HG03045 (cell line): ENCODE results near the gene WDR37.

ENCODE experiments used
- ATAC-seq: cut with Tn5 transposase; IDR thresholded peaks from one replicate; pipeline ENCODE4 v1.9.1; 2021; ENCODE audit warnings: mild to moderate bottlenecking, moderate library complexity; ENCODE audit not compliant: unreplicated experiment

Gene WDR37

GRCh38 chr10:1166101-1166827, 110.1 kb downstream of the WDR37 start:
- ATAC-seq, result no peak

GRCh38 chr10:1166828-1167275, 110.7 kb downstream of the WDR37 start:
- no peak for ATAC-seq

- no peak for ATAC-seq
Measured at GRCh38 chr10:1168763-1169162, 112.6 kb downstream of the WDR37 start.

GRCh38 chr10:1169186-1169885, 113.2 kb downstream of the WDR37 start:
- no peak for ATAC-seq

GRCh38 chr10:1169981-1170866, 114.0 kb downstream of the WDR37 start:
- ATAC-seq, result no peak

- ATAC-seq, result no peak
Measured at GRCh38 chr10:1170867-1171180, 114.6 kb downstream of the WDR37 start.

- ATAC-seq, result no peak
Measured at GRCh38 chr10:1171182-1171581, 115.0 kb downstream of the WDR37 start.

- ATAC-seq, result no peak
Measured at GRCh38 chr10:1171586-1171985, 115.4 kb downstream of the WDR37 start.

- no peak for ATAC-seq
Measured at GRCh38 chr10:1172256-1172984, 116.2 kb downstream of the WDR37 start.

GRCh38 chr10:1173091-1173490, 116.9 kb downstream of the WDR37 start:
- ATAC-seq, result no peak

- ATAC-seq, result no peak
Measured at GRCh38 chr10:1174022-1174421, 117.8 kb downstream of the WDR37 start.

- ATAC-seq, result no peak
Measured at GRCh38 chr10:1175956-1176565, 119.9 kb downstream of the WDR37 start.

- ATAC-seq, result no peak
Measured at GRCh38 chr10:1177936-1178335, 121.8 kb downstream of the WDR37 start.

- no peak for ATAC-seq
Measured at GRCh38 chr10:1178506-1178905, 122.3 kb downstream of the WDR37 start.

GRCh38 chr10:1179346-1180070, 123.3 kb downstream of the WDR37 start:
- ATAC-seq, result no peak

- no peak for ATAC-seq
Measured at GRCh38 chr10:1180071-1180730, 124.0 kb downstream of the WDR37 start.

- no peak for ATAC-seq
Measured at GRCh38 chr10:1180836-1181235, 124.7 kb downstream of the WDR37 start.
